ENCODE data around the gene GPRC5A.

GRCh38 chr12:12939888-12940287 lies 48.5 kb downstream of the GPRC5A start:
- no peak for TF ChIP-seq CTCF (conservative IDR thresholded peaks at IDR 0.05; ENCODE audit: low read depth, low read length)
- TF ChIP-seq EZH2 (IDR thresholded peaks at IDR 0.05; ENCODE audit: borderline replicate concordance, low read depth, low read length, poor library complexity, severe bottlenecking) = no peak

All from A673 (cell line).